ENCODE data around the gene NSUN6. TPM values are rescaled to one million over a fixed set of nuclear protein-coding genes. Genes with fewer than 3 reads are reported as not detected.

NSUN6 gene, protein sequence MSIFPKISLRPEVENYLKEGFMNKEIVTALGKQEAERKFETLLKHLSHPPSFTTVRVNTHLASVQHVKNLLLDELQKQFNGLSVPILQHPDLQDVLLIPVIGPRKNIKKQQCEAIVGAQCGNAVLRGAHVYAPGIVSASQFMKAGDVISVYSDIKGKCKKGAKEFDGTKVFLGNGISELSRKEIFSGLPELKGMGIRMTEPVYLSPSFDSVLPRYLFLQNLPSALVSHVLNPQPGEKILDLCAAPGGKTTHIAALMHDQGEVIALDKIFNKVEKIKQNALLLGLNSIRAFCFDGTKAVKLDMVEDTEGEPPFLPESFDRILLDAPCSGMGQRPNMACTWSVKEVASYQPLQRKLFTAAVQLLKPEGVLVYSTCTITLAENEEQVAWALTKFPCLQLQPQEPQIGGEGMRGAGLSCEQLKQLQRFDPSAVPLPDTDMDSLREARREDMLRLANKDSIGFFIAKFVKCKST
- 43.6 TPM for total RNA-seq
- polyA plus RNA-seq: 10 to 100 TPM; 10.2 to 14.8 (median 13.0) TPM

DNA sequence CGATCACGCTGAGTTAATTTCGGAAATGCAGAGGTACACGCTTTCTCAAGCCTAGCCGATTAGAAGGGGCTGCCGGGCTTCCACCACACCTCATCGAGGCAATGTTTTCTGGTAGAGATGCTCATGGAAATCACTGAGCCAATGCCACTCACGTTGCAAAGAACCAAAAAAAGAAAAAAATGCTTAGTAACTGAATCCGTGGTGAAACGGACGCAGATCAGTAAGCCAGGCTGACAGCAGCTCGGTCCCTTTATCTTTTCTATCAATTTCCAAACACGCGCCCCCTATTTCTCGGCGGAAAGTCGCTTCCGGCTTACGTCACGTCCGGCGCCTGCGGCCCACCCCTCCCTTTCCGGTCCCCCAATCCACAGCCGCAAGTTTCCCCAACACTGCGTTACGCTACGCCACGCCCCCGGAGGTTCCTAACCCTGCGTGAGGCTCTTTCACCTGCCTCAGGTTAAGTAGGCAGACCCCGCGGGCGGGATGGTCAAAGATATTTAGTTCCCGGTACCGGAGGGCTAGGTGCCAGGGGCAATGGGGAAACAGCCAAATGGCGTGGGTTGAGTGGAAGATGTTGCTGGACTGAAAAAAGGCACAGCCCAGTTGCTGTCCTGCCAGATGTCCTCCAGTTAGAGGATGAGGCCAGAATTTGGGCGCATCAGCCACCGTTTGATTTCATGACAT is at the start of gene NSUN6:
Gene NSUN6, minus strand, starts transcription at position 264 of the 684 bp plus-strand sequence. CDS start 384 bp downstream, outside the sequence.
- Histone ChIP-seq H3K9me3 (ENCODE audit: control insufficient read depth in 2 of 2, low read length in 2 of 2) (no peaks in the 10 kb centered on the region), H3K4me3 (ENCODE audit: low read depth, low read length) (peak within 1 kb of the TSS; percentile 99), H3K27me3 (ENCODE audit: control insufficient read depth, insufficient read depth, low read length) (no peaks in the 10 kb centered on the region), H3K36me3 (ENCODE audit: control insufficient read depth, insufficient read depth, low read length) (peaks cover 6% of the 10 kb centered on the region), H3K27ac (ENCODE audit: insufficient read depth, low read length, poor library complexity, severe bottlenecking) (peak within 1 kb of the TSS; percentile 97), H3K4me1 (ENCODE audit: control insufficient read depth, insufficient read depth, low read length, poor library complexity, severe bottlenecking) (peaks cover 40% of the 10 kb centered on the region)
- Mint-ChIP-seq H3K36me3 (peaks cover 14% of the 10 kb centered on the region), H3K9me3 (no peaks in the 10 kb centered on the region), H3K4me1 (peaks cover 27 to 59% (median 39%) of the 10 kb centered on the region in 4 donors), H3K27me3 (peaks cover 5% of the 10 kb centered on the region), H3K4me3 (peak within 1 kb of the TSS; percentile 98 to 99 (median 98)), H3K27ac (peak within 1 kb of the TSS; percentile 85 to 100 (median 99))
- DNase-seq (peak; percentile 92 to 97 (median 96)), ATAC-seq (ENCODE audit: low read depth in 2 of 2) (peak; percentile 95)

DNA sequence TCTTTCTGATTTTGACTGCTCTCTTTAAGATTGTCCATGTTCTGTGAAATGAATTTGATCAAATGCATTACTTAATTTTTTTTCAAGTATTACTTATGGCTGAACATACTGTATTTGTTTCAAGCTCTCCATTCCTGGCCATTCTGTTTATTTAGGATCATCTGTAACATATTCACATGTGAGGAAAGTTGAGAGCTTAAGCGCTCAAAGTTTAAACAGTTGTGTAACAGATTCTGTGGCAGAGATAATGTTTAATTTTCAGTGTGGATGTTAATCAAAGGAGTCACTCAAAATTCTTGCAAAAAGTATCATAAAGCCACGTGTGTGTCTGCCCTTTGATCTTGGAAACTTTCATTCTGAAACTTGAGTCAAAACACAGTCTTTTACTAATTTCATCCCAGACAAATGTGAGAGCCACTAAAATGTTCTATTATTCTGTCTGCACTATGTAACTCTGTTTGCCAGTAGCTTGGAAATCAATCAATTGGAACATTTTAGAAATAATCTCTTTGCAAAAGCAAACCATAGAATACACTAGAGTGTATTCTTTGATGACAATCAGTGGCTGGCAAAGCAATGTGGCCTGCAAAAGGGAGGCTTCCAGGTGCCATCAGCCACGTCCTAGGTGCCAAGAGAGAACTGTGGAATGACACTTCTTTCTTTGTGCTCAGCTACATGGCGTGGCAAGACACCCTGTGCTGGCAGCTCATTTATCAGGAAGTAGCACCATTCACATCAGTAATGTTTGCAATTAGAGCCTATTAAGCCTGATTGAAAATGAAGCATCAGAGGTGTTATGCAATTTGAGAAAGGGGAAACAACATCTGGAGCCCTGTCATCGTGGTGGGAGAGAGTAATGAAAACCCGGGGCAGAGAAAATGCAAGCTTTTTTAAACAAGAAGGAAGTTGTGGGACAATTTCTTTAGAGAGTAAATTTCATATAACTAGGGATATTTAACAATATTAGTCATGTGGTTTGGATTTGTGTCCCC is 48.8 kb upstream of the NSUN6 start:
- Mint-ChIP-seq H3K36me3 (no peaks in the 10 kb centered on the region), H3K27ac (peak overlapping the region in 1 of 3 donors; percentile 18)
- ATAC-seq (ENCODE audit: low read depth in 2 of 2): no peak

DNA sequence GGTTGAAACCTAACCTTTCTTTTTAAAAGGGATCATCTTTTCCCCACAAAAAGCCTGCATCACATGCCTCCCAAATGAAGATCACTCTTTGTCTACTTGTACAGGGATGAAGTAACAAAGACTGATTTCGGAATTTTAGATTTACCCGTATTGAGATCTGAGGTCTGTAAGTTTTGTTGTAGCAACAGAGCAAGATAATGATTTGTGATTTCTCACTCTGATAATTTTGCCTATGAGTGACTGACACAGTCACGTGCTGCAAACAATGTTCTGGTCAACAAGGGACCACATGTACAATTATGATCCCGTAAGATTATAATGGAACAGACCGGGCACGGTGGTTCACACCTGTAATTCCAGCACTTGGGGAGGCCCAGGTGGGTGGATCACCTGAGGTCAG is 39.2 kb upstream of the NSUN6 start:
- H3K27ac Mint-ChIP-seq: no peak overlapping the region
- no peak overlapping the region for H3K4me3 Mint-ChIP-seq
- no peaks in the 10 kb centered on the region for H3K36me3 ChIP-seq (ENCODE audit: control insufficient read depth, insufficient read depth, low read length)
- H3K27ac ChIP-seq (ENCODE audit: insufficient read depth, low read length, poor library complexity, severe bottlenecking): no peak overlapping the region
- ATAC-seq (ENCODE audit: low read depth in 2 of 2) (no peak), DNase-seq (no peak)
- H3K4me1 ChIP-seq (ENCODE audit: control insufficient read depth, insufficient read depth, low read length, poor library complexity, severe bottlenecking): no peaks in the 10 kb centered on the region
- no peaks in the 10 kb centered on the region for H3K9me3 ChIP-seq (ENCODE audit: control insufficient read depth in 2 of 2, low read length in 2 of 2)
- H3K36me3 Mint-ChIP-seq: peaks cover 3% of the 10 kb centered on the region
- H3K9me3 Mint-ChIP-seq: no peaks in the 10 kb centered on the region
- H3K27me3 Mint-ChIP-seq: peaks cover 5% of the 10 kb centered on the region
- H3K4me1 Mint-ChIP-seq: peaks cover 0 to 6% (median 0%) of the 10 kb centered on the region in 4 donors
- H3K4me3 ChIP-seq (ENCODE audit: low read depth, low read length): no peak overlapping the region
- no peaks in the 10 kb centered on the region for H3K27me3 ChIP-seq (ENCODE audit: control insufficient read depth, insufficient read depth, low read length)

More for the DNA sequence above, 48.8 kb upstream of the NSUN6 start:
- Histone ChIP-seq H3K9me3 (ENCODE audit: control insufficient read depth in 2 of 2, low read length in 2 of 2) (no peaks in the 10 kb centered on the region), H3K4me1 (ENCODE audit: control insufficient read depth, insufficient read depth, low read length, poor library complexity, severe bottlenecking) (no peaks in the 10 kb centered on the region), H3K27ac (ENCODE audit: insufficient read depth, low read length, poor library complexity, severe bottlenecking) (no peak overlapping the region), H3K36me3 (ENCODE audit: control insufficient read depth, insufficient read depth, low read length) (no peaks in the 10 kb centered on the region), H3K27me3 (ENCODE audit: control insufficient read depth, insufficient read depth, low read length) (no peaks in the 10 kb centered on the region), H3K4me3 (ENCODE audit: low read depth, low read length) (no peak overlapping the region)
- Mint-ChIP-seq H3K9me3 (peaks cover 0 to 1% (median 0%) of the 10 kb centered on the region in 7 donors), H3K27me3 (peaks cover 11% of the 10 kb centered on the region), H3K4me3 (no peak overlapping the region), H3K4me1 (peaks cover 0 to 9% (median 0%) of the 10 kb centered on the region in 4 donors)
- DNase-seq: no peak

DNA sequence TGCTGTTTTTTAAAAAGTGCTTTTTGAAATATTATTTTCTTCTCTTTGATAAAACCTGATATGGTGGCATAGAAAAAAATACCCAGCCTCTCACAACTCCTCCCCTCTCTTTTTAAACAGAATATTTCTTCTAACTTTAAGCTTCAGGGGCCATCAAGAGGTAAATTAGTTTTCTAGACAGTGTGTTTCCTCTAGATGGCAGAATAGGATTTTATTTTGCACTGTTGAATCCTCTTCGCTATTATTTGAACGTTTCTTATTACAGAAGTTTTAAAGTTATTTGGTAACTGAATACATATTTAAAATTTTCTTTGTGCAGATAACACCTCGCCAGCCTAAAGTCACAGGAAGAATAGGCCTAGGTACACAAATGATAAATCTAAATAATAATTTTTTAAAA is 38.1 kb upstream of the NSUN6 start:
- Mint-ChIP-seq H3K27ac (no peak overlapping the region), H3K36me3 (peaks cover 3% of the 10 kb centered on the region), H3K27me3 (peaks cover 4% of the 10 kb centered on the region), H3K4me1 (peaks cover 0 to 6% (median 0%) of the 10 kb centered on the region in 4 donors), H3K4me3 (no peak overlapping the region), H3K9me3 (no peaks in the 10 kb centered on the region)
- no peak overlapping the region for H3K27ac ChIP-seq (ENCODE audit: insufficient read depth, low read length, poor library complexity, severe bottlenecking)
- ATAC-seq (ENCODE audit: low read depth in 2 of 2) (no peak), DNase-seq (peak in 1 of 3 donors; percentile 21)
- H3K27me3 ChIP-seq (ENCODE audit: control insufficient read depth, insufficient read depth, low read length): no peaks in the 10 kb centered on the region
- H3K36me3 ChIP-seq (ENCODE audit: control insufficient read depth, insufficient read depth, low read length): no peaks in the 10 kb centered on the region
- H3K9me3 ChIP-seq (ENCODE audit: control insufficient read depth in 2 of 2, low read length in 2 of 2): no peaks in the 10 kb centered on the region
- no peak overlapping the region for H3K4me3 ChIP-seq (ENCODE audit: low read depth, low read length)
- H3K4me1 ChIP-seq (ENCODE audit: control insufficient read depth, insufficient read depth, low read length, poor library complexity, severe bottlenecking): no peaks in the 10 kb centered on the region

DNA sequence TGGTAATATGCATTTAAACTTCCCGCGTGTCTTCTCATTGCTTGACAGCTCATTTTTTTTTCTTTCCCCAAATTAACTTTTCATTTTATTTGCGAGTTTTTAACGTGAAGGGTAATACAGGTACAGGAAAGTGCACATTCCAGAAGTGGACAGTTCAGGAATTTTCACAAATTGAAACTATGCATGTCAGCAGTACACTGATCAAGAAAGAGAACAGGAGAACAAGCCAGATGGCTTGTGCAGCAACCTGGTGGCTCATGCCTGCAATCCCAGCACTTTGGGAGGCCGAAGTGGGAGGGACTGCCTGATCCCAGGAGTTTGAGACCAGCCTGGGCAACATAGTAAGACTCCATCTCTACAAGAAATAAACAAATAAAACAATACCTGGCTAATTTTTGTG is 36.3 kb upstream of the NSUN6 start:
- no peaks in the 10 kb centered on the region for H3K27me3 ChIP-seq (ENCODE audit: control insufficient read depth, insufficient read depth, low read length)
- no peaks in the 10 kb centered on the region for H3K9me3 ChIP-seq (ENCODE audit: control insufficient read depth in 2 of 2, low read length in 2 of 2)
- Mint-ChIP-seq H3K27me3 (peaks cover 4% of the 10 kb centered on the region), H3K4me1 (peaks cover under 1 to 14% (median 2%) of the 10 kb centered on the region in 4 donors), H3K9me3 (peaks cover 0 to under 1% (median 0%) of the 10 kb centered on the region in 7 donors), H3K27ac (no peak overlapping the region), H3K4me3 (no peak overlapping the region), H3K36me3 (peaks cover 3% of the 10 kb centered on the region)
- no peak overlapping the region for H3K4me3 ChIP-seq (ENCODE audit: low read depth, low read length)
- no peaks in the 10 kb centered on the region for H3K36me3 ChIP-seq (ENCODE audit: control insufficient read depth, insufficient read depth, low read length)
- no peaks in the 10 kb centered on the region for H3K4me1 ChIP-seq (ENCODE audit: control insufficient read depth, insufficient read depth, low read length, poor library complexity, severe bottlenecking)
- H3K27ac ChIP-seq (ENCODE audit: insufficient read depth, low read length, poor library complexity, severe bottlenecking): no peak overlapping the region
- DNase-seq: no peak
- no peak for ATAC-seq (ENCODE audit: low read depth in 2 of 2)

DNA sequence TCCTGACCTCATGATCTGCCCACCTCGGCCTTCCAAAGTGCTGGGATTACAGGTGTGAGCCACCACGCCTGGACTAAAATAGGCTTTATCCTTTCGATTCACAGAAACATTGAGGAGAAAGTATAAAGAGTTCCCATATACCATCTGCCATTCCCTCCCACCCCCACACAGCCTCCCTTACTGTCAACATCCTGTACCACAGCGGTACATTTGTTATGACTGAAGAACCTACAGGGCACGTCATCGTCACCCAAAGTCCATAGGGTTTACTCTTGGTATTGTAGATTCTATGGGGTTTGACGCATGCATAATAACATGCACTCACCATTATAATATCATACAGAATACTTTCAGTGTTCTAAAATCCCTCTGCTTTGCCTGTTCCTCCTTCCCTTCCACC is 35.8 kb upstream of the NSUN6 start:
- Histone ChIP-seq H3K9me3 (ENCODE audit: control insufficient read depth in 2 of 2, low read length in 2 of 2) (no peaks in the 10 kb centered on the region), H3K27me3 (ENCODE audit: control insufficient read depth, insufficient read depth, low read length) (no peaks in the 10 kb centered on the region), H3K4me3 (ENCODE audit: low read depth, low read length) (no peak overlapping the region), H3K27ac (ENCODE audit: insufficient read depth, low read length, poor library complexity, severe bottlenecking) (no peak overlapping the region), H3K4me1 (ENCODE audit: control insufficient read depth, insufficient read depth, low read length, poor library complexity, severe bottlenecking) (no peaks in the 10 kb centered on the region), H3K36me3 (ENCODE audit: control insufficient read depth, insufficient read depth, low read length) (no peaks in the 10 kb centered on the region)
- Mint-ChIP-seq H3K27me3 (peaks cover 4% of the 10 kb centered on the region), H3K36me3 (peaks cover 3% of the 10 kb centered on the region), H3K4me3 (no peak overlapping the region), H3K9me3 (peaks cover 0 to 2% (median 0%) of the 10 kb centered on the region in 7 donors), H3K4me1 (peaks cover 2 to 14% (median 4%) of the 10 kb centered on the region in 4 donors), H3K27ac (no peak overlapping the region)
- no peak for DNase-seq
- no peak for ATAC-seq (ENCODE audit: low read depth in 2 of 2)

DNA sequence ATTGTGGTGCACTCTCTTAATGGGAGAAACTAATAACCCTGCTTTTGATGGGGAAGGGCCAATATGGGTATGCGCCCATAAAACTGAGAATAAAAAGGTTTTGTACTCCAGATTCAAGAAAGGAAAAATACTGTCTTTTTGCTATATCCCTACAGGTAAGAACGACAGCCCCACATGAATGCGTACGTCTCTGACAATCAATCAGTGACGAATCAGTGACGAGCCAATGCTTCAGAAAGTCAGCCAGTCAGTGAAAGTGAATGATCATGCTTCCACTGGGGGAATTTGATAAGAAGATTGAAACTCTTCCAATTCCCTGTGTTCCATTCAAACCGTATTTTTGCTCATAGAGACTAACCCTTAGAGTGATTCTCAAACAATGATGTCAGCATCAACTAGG is 34.2 kb upstream of the NSUN6 start:
- DNase-seq (no peak), ATAC-seq (ENCODE audit: low read depth in 2 of 2) (no peak)
- peaks cover 5 to 14% (median 7%) of the 10 kb centered on the region in 4 donors for H3K4me1 Mint-ChIP-seq
- Histone ChIP-seq H3K27me3 (ENCODE audit: control insufficient read depth, insufficient read depth, low read length) (no peaks in the 10 kb centered on the region), H3K27ac (ENCODE audit: insufficient read depth, low read length, poor library complexity, severe bottlenecking) (no peak overlapping the region), H3K36me3 (ENCODE audit: control insufficient read depth, insufficient read depth, low read length) (no peaks in the 10 kb centered on the region), H3K4me3 (ENCODE audit: low read depth, low read length) (no peak overlapping the region), H3K4me1 (ENCODE audit: control insufficient read depth, insufficient read depth, low read length, poor library complexity, severe bottlenecking) (no peaks in the 10 kb centered on the region), H3K9me3 (ENCODE audit: control insufficient read depth in 2 of 2, low read length in 2 of 2) (no peaks in the 10 kb centered on the region)
- peaks cover 0 to 2% (median 0%) of the 10 kb centered on the region in 7 donors for H3K9me3 Mint-ChIP-seq
- peaks cover 7% of the 10 kb centered on the region for H3K36me3 Mint-ChIP-seq
- no peak overlapping the region for H3K4me3 Mint-ChIP-seq
- H3K27me3 Mint-ChIP-seq: peaks cover 4% of the 10 kb centered on the region
- H3K27ac Mint-ChIP-seq: peak overlapping the region in 1 of 3 donors; percentile 24
